Bronchial epithelial cell (primary cell): ENCODE results near the gene AGAP2. TPM values are rescaled to one million over a fixed set of nuclear protein-coding genes. Genes with fewer than 3 reads are reported as not detected.
"Not testable (repeated sequence)": the region's sequence is repeated elsewhere in the genome, so short reads cannot be mapped to it uniquely, and the experiment has no call there.

ENCODE experiments used
- DNase-seq: peaks from one replicate; pipeline ENCODE4 v3.0.0-alpha.2; 2010; ENCODE audit warnings: low read depth
- FAIRE-seq: peaks from 2 replicates; lab custom pipeline; 2011; peaks lifted over from hg19 to GRCh38; lab: Jason Lieb, UNC
- H3K27me3 ChIP-seq: 2 replicates; pipeline ENCODE4 v1.5.1; 2011; ENCODE audit warnings: low read length; ENCODE audit not compliant: control insufficient read depth, insufficient read depth
- H3K36me3 ChIP-seq: 2 replicates; pipeline ENCODE4 v1.5.1; 2011; ENCODE audit warnings: low read length; ENCODE audit not compliant: control insufficient read depth, insufficient read depth
- H3K4me3 ChIP-seq: 2 replicates; pipeline ENCODE4 v1.5.1; 2011; ENCODE audit warnings: mild to moderate bottlenecking, low read depth, low read length, control low read depth
- total RNA-seq: library from RNA; depleted of rRNA; stranded (reverse); fragments of >200 nt; gene quantifications from 2 replicates; pipeline ENCODE4 v1.2.1, GENCODE V29; 2014
- TF ChIP-seq, protein P1 (sequence below): IDR thresholded peaks from 2 replicates; pipeline ENCODE4 v1.5.1; 2011; ENCODE audit warnings: mild to moderate bottlenecking, moderate library complexity, low read length, control low read depth, inconsistent platforms; ENCODE audit not compliant: insufficient read depth, severe bottlenecking

The AGAP2 gene
- total RNA-seq, 1 donor from 2014 or later: under 0.01 TPM

DNA sequence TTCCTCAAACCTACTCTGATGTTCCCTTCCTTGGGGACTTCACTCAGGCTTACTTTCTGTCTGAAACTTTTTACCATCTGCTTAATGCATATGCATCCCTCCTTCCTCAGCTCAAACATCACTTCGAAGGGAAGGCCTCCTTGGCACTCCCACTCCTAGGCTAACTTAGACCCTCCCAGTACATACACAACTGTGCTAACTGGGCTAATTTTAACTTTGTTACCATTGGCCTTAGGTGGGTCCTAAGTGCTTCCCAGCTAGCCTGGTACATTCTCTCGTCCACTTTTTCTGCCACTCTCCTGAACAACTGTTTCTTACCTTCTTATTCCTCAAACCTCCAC is 37.7 kb upstream of the AGAP2 start:
- Histone ChIP-seq H3K27me3 (no peaks in the 10 kb centered on the region), H3K4me3 (no peak overlapping the region), H3K36me3 (no peaks in the 10 kb centered on the region)
- DNase-seq: no peak
- TF ChIP-seq, protein P1, sequence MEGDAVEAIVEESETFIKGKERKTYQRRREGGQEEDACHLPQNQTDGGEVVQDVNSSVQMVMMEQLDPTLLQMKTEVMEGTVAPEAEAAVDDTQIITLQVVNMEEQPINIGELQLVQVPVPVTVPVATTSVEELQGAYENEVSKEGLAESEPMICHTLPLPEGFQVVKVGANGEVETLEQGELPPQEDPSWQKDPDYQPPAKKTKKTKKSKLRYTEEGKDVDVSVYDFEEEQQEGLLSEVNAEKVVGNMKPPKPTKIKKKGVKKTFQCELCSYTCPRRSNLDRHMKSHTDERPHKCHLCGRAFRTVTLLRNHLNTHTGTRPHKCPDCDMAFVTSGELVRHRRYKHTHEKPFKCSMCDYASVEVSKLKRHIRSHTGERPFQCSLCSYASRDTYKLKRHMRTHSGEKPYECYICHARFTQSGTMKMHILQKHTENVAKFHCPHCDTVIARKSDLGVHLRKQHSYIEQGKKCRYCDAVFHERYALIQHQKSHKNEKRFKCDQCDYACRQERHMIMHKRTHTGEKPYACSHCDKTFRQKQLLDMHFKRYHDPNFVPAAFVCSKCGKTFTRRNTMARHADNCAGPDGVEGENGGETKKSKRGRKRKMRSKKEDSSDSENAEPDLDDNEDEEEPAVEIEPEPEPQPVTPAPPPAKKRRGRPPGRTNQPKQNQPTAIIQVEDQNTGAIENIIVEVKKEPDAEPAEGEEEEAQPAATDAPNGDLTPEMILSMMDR: no peak
- FAIRE-seq: no peak

DNA sequence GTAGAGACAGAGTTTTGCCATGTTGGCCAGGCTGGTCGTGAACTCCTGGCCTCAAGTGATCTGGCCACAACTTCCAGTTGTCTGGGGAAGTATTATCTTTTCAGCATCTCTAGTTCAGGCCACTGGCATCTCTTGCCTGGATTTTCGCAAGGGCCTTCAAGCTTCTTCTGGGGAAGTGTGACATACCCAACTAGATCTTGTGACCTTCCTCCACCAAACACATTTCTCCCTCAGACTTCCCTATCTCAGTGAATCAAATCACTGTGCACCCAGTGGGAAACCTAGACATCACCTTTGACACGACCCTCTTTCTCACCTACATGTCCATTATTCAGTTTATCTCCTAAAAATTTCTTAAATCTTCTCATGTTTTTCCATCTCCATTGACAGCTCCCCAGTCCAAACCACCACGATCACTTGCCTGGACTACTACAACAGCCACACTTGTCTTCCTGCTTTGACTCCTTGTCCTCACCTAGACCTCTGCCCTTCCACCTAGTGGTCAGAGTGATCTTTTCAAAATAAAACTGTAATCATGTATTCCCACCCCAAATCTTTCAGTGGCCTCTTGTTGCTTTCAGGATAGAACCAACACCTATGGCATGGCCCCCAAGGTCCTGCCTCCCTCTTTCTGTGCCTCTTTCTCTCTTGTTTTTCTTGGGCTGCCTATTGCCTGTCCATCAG is 37.2 kb upstream of the AGAP2 start:
- H3K36me3 ChIP-seq: peaks cover 2% of the 10 kb centered on the region
- no peak for FAIRE-seq
- TF ChIP-seq, protein P1: no peak

DNA sequence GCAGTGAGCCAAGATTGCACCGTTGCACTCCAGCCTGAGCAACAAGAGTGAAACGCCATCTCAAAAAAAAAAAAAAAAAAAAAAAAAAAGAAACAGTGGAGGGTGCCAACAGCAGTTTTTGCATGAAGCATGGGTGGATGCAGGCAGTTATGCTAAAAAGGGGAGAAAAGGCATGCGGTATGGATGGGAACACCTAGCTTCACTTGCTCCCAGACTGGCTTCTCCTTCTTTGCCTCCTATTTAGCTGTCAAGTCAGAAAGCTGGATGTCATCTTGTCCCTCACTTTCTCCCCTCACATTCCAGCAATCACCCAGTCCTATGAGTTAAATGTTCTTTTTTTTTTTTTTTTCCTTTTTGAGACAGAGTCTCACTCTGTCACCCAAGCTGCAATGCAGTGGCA is 36.5 kb upstream of the AGAP2 start:
- FAIRE-seq: no peak
- TF ChIP-seq, protein P1: no peak
- no peak for DNase-seq
- no peak overlapping the region for H3K4me3 ChIP-seq
- H3K27me3 ChIP-seq: no peaks in the 10 kb centered on the region
- H3K36me3 ChIP-seq: peaks cover 3% of the 10 kb centered on the region

More for the DNA sequence above, 37.2 kb upstream of the AGAP2 start:
- Histone ChIP-seq H3K27me3 (no peaks in the 10 kb centered on the region), H3K4me3 (no peak overlapping the region)
- DNase-seq: no peak

DNA sequence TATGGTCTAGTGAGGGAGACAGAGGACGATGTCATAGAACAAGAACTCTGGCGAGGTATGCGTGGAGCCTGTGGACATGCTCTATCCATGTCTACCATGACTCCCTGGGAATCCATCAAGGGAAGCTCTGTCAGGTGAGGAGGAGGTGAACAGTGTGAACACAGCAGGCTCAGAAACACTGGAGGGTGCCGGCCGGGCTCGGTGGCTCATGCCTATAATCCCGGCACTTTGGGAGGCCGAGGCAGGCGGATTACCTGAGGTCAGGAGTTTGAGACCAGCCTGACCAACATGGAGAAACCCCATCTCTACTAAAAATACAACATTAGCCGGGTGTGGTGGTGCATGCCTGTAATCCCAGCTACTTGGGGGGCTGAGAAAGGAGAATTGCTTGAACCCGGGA is 36.1 kb upstream of the AGAP2 start:
- FAIRE-seq: not testable (repeated sequence)

DNA sequence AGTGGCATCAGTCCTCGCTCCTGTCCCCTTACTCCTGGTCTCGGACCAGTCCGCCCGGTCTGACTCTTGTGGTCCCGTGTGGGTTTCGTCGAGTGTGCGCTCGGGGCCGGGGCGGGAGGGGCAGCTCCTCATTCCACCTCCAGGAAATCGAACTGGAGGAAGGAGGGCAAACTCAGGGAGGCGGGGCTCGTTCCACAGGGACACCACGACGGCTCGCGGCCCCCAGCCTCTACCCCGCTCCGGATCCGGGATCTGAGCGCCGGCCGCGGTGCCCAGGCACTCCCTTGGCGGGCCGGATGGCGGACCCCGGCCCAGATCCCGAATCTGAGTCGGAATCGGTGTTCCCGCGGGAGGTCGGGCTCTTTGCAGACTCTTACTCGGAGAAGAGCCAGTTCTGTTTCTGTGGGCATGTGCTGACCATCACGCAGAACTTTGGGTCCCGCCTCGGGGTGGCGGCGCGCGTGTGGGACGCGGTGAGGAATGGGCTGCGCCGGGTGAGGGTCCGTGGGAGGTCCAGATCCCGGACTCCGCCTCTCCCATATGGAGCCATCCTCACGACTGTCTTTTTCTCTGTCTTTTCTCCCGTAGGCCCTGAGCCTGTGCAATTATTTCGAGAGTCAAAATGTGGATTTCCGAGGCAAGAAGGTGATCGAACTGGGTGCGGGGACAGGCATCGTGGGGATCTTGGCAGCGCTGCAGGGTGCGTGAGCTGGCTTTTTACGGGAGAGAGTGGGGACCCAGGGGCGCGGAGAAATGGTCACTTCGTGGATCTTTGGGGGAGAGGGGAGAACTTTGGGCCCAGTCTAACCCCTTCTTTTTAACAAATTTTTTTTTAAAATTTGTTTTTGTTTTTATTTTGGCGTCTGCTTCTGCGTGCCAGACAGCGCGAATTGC is 34.1 kb upstream of the AGAP2 start, which contains the start of gene EEF1AKMT3:
Gene EEF1AKMT3 (plus strand): TSS at position 186 of the 894 bp plus-strand sequence. CDS start 111 bp downstream, at position 297.
- Histone ChIP-seq H3K36me3 (peaks cover 3% of the 10 kb centered on the region), H3K27me3 (no peaks in the 10 kb centered on the region), H3K4me3 (peak within 1 kb of the TSS; percentile 73)
- no peak for DNase-seq
- FAIRE-seq: no peak
- TF ChIP-seq, protein P1: no peak

More for the DNA sequence above, 36.1 kb upstream of the AGAP2 start:
- DNase-seq, H3K27me3 ChIP-seq, H3K36me3 ChIP-seq, H3K4me3 ChIP-seq: not testable (repeated sequence)

DNA sequence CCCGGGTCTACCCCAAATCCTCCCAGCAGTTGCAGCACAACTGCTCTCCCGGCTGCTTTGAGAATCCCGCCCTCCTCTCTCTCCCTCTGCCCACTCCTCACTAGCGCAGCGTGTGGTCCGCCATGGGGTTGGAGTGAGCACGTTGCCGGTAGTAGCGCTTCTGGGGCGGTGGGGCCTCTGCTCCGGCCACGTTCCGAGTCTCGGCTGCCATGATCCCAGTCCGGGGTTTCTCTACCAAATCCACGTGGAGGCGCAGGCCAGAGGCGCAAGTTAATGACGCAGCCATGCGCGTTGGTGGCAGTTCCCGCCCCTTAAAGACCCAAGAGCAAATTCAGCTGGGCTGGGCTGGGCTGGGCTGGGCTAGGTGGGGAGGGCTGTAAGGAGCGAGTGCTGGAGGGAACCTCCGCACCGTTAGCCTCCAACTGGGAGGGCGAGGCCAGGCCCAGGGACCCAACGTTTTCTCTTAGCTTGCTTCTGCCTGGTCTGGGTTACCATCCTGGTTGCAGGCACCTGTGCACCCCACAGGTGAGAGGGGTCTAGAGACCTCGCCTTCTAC is 33.4 kb upstream of the AGAP2 start, which contains the start of gene METTL1:
Gene METTL1 (minus strand): TSS at position 233 of the 556 bp plus-strand sequence. CDS start 22 bp downstream, at position 211.
- no peak for FAIRE-seq
- H3K36me3 ChIP-seq: peaks cover 3% of the 10 kb centered on the region
- peak; percentile 91 for DNase-seq
- no peaks in the 10 kb centered on the region for H3K27me3 ChIP-seq
- peak within 1 kb of the TSS; percentile 73 for H3K4me3 ChIP-seq
- TF ChIP-seq, protein P1: no peak
